ENCODE results near the gene SLC6A11. TPM values are rescaled to one million over a fixed set of nuclear protein-coding genes. Genes with fewer than 3 reads are reported as not detected.

SLC6A11 gene
- total and polyA plus RNA-seq, 2 donors (not counting 3 experiments of a cell fraction or from before 2014, with no cell fraction given) = not detected

- POLR2A ChIA-PET = no interaction called here
- Histone ChIP-seq H3K9me3 (replicated peaks; ENCODE audit: control insufficient read depth, insufficient read depth, low read length) (no peaks in the 10 kb centered on the region), H4K20me1 (replicated peaks; ENCODE audit: control insufficient read depth, extremely low read depth, insufficient read depth, low read length) (no peaks in the 10 kb centered on the region), H3K4me3 (replicated peaks in 1 of 3; ENCODE audit: insufficient read depth in 1 of 3, low read depth in 1 of 3, low read length in 3 of 3) (no peak overlapping the region), H3K27ac (ENCODE audit: insufficient read depth, low read depth, low read length) (no peak overlapping the region), H3K27me3 (ENCODE audit: control insufficient read depth in 2 of 2, insufficient read depth in 2 of 2, low read length in 2 of 2) (no peaks in the 10 kb centered on the region), H3K4me1 (ENCODE audit: control insufficient read depth, extremely low read depth, insufficient read depth, low read length) (no peaks in the 10 kb centered on the region), H3K9me1 (replicated peaks; ENCODE audit: control insufficient read depth, extremely low read depth, insufficient read depth, low read length) (no peaks in the 10 kb centered on the region), H3K9ac (replicated peaks; ENCODE audit: extremely low read depth, insufficient read depth, low read length) (no peak overlapping the region), H2AFZ (ENCODE audit: low read depth, low read length) (no peak overlapping the region), H3K36me3 (ENCODE audit: control insufficient read depth in 2 of 2, extremely low read depth in 1 of 2, insufficient read depth in 2 of 2, low read length in 2 of 2) (no peaks in the 10 kb centered on the region), H3K4me2 (ENCODE audit: insufficient read depth, low read length) (no peak overlapping the region), H3K79me2 (ENCODE audit: control insufficient read depth, insufficient read depth, low read length) (no peaks in the 10 kb centered on the region)
- intact Hi-C loops (cut with micrococcal nuclease) = no loop called here
- no TSS peak for BruUV-seq (replicated peaks)
- dilution Hi-C loops (cut with MboI; ENCODE audit: extremely low pct_ligation_motif_present, low sequenced_read_pairs) = no loop called here
- FAIRE-seq = no peak
- CTCF ChIA-PET = no interaction called here
- no peak for TF ChIP-seq MYC (IDR thresholded peaks at IDR 0.05; ENCODE audit: low read depth, low read length)
- no peak for TF ChIP-seq JUN (IDR thresholded peaks at IDR 0.05; ENCODE audit: borderline replicate concordance, insufficient read depth, insufficient read length, low read depth)
- no peak for TF ChIP-seq FOS (IDR thresholded peaks at IDR 0.05; ENCODE audit: borderline replicate concordance, insufficient read depth, low read length)
- TF ChIP-seq POLR2AphosphoS5 (IDR thresholded peaks at IDR 0.05; ENCODE audit: insufficient read depth, low read depth, low read length) = no peak
- TF ChIP-seq GATA2 (IDR thresholded peaks at IDR 0.05; ENCODE audit: insufficient read depth, insufficient read length, low read depth, low read length) = no peak
- no peak for TF ChIP-seq MAX (IDR thresholded peaks at IDR 0.05; ENCODE audit: insufficient read depth, insufficient read length)
- TF ChIP-seq EZH2 (IDR thresholded peaks at IDR 0.05; ENCODE audit: borderline replicate concordance, low read depth, low read length, severe bottlenecking) = no peak
- no peak for TF ChIP-seq POLR2A (IDR thresholded peaks at IDR 0.05; ENCODE audit: low read depth, low read length)
- TF ChIP-seq CTCF (IDR thresholded peaks at IDR 0.05; ENCODE audit: extremely low read depth in 1 of 2, insufficient read depth in 1 of 2, low read depth in 1 of 2, low read length in 2 of 2) = no peak
- DNase-seq (ENCODE audit: low read depth, low spot score) = no peak
Measured at GRCh38 chr3:10939556-10939955, 123.5 kb downstream of the SLC6A11 start.
